Coronary artery (tissue), 2 donors: Measurements from ENCODE around the gene LIPJ.

Experiments used
- DNase-seq: peaks from one replicate; pipeline ENCODE4 v3.0.0-alpha.2; 2017; ENCODE audit warnings: low spot score
- H3K27ac ChIP-seq, 2 donors: fragments of 200-600 bp; sonication (generic); one replicate each; pipeline ENCODE4 v1.5.1; 2016 to 2019
- H3K4me3 ChIP-seq: fragments of 200-600 bp; sonication (generic); 2 replicates; pipeline ENCODE4 v1.5.1; 2016; ENCODE audit warnings: mild to moderate bottlenecking, moderate library complexity
- TF ChIP-seq, protein P1 (sequence below): fragments of 200-600 bp; sonication (generic); IDR thresholded peaks from one replicate; pipeline ENCODE4 v1.5.1; 2019; ENCODE audit warnings: antibody characterized with exemption

Gene LIPJ

GRCh38 chr10:88594482-88594881 is 7.9 kb downstream of the LIPJ start:
- TF ChIP-seq, protein P1, sequence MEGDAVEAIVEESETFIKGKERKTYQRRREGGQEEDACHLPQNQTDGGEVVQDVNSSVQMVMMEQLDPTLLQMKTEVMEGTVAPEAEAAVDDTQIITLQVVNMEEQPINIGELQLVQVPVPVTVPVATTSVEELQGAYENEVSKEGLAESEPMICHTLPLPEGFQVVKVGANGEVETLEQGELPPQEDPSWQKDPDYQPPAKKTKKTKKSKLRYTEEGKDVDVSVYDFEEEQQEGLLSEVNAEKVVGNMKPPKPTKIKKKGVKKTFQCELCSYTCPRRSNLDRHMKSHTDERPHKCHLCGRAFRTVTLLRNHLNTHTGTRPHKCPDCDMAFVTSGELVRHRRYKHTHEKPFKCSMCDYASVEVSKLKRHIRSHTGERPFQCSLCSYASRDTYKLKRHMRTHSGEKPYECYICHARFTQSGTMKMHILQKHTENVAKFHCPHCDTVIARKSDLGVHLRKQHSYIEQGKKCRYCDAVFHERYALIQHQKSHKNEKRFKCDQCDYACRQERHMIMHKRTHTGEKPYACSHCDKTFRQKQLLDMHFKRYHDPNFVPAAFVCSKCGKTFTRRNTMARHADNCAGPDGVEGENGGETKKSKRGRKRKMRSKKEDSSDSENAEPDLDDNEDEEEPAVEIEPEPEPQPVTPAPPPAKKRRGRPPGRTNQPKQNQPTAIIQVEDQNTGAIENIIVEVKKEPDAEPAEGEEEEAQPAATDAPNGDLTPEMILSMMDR, result no peak
- H3K27ac ChIP-seq, result no peak overlapping the region
- DNase-seq, result no peak
- H3K4me3 ChIP-seq, result no peak overlapping the region

GRCh38 chr10:88598055-88598454 is 11.5 kb downstream of the LIPJ start:
- DNase-seq, result no peak
- Histone ChIP-seq H3K4me3 (no peak overlapping the region), H3K27ac (no peak overlapping the region)
- TF ChIP-seq, protein P1, result no peak

DNA sequence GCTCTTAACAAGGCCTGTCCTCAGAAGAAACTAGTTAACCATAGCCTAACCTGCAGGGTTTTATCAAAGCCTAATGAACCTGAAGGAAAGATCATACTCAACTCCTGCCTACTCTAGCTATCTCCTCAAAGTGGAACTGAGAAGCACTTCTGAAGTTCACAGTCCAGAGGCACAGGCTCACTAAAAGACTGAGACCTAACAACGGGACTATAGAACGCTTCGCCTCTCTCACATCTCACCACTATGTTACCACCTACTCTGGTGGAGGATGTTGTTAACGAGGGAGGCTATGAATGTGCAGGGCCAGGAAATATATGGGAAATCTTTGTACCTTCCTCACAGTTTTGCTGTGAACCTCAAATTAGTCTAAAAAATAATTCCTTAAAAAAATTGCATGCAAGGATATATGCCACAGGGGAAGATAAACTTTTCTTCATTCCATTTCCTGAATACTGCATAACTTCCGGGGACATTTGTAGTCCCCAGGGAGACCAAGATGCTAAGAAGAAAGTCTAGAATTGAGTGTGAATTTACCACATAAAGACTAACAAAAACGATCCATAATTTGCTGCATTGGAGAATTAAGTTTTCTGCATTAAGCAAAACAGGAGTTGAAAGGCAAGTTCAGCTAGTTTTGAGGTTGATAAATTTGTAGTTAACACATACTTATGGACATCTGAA is 21.6 kb downstream of the LIPJ start:
- no peak for DNase-seq
- TF ChIP-seq, protein P1, result no peak
- Histone ChIP-seq H3K27ac (no peak overlapping the region), H3K4me3 (no peak overlapping the region)

DNA sequence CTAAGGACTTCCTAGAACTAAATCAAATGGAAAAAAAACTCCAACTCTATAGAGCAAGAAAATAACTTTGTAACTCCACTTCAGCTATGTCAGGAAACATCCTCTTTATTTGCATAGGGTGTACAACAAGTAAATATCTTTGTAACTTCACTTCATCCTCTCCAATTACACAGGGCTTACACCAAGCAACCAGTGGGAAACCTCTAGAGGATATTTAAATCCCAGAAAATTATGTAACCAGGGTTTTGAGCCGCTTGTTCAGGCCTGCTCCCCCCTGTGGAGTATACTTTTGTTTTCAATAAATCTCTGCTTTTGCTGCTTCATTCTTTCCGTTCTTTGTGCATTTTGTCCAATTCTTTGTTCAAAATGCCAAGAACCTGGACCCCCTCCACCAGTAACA is 22.2 kb downstream of the LIPJ start:
- DNase-seq, result no peak
- TF ChIP-seq, protein P1, result no peak
- Histone ChIP-seq H3K27ac (no peak overlapping the region), H3K4me3 (no peak overlapping the region)

DNA sequence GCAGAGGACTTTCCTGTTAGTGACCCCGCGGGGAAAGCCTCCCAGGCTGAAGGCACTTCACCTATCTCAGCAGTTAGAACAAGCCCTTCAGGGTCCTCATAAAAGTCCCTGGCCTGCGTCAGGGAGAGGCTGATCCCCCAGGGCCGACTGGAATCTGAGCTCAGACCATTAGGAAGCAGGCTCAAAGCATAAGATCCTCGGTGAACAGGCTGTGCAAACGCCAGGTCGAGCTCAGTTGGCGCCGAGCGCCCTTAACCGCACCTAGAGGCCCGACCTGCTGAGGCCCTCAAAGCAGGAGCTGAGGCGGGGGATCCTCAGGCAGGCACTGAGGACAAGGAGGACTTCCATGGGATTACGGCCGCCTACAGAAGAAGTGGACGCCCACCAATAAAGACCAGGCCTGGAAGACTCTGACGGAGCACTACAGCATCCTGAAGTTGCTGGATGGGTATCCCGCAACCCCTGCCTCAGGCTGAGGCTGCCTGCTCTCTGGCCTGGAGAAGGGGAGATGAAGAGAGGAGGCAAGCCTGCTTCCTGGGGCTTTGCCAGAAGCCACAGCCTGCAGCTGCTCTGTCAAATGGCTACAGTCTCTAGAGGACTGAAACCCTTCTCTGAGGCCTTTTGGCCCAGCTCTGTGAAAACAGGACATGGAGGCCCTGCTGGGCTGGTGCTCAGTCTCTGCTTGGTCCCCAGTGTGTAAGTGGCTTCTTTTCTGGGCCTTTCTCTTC is 29.9 kb downstream of the LIPJ start:
- no peak overlapping the region for H3K4me3 ChIP-seq

GRCh38 chr10:88617772-88618300 is 31.3 kb downstream of the LIPJ start:
- Histone ChIP-seq H3K4me3 (no peak overlapping the region), H3K27ac (no peak overlapping the region)
- no peak for DNase-seq
- TF ChIP-seq, protein P1, result no peak

More for the DNA sequence above, 29.9 kb downstream of the LIPJ start:
- H3K27ac ChIP-seq, result no peak overlapping the region
- TF ChIP-seq, protein P1, result no peak
- no peak for DNase-seq
